Cardiac septum (tissue), 1 donor: ENCODE results near the gene HDAC10. TPM values are rescaled to one million over a fixed set of nuclear protein-coding genes. Genes with fewer than 3 reads are reported as not detected.

Source experiments
- DNase-seq: peaks from one replicate; pipeline ENCODE4 v3.0.0-alpha.2; 2020; ENCODE audit warnings: low spot score
- intact Hi-C: fragments of 100-400 bp; cut with DNase I; formaldehyde crosslinking; loops from one replicate; pipeline ENCODE4 v1.14.0; 2022
- total RNA-seq: library from RNA; stranded (reverse); fragmentation: NEBNext Ultra II Directional; extraction: Animal tissue kit (Norgen Biotek cat#: 25700); gene quantifications from one replicate; pipeline ENCODE4 v1.2.1, GENCODE V29; 2021
- donor health status: DM: no; HTN: no; CAD: no.

Gene HDAC10
- total RNA-seq, 1 donor from 2014 or later = 13.1 TPM

DNA sequence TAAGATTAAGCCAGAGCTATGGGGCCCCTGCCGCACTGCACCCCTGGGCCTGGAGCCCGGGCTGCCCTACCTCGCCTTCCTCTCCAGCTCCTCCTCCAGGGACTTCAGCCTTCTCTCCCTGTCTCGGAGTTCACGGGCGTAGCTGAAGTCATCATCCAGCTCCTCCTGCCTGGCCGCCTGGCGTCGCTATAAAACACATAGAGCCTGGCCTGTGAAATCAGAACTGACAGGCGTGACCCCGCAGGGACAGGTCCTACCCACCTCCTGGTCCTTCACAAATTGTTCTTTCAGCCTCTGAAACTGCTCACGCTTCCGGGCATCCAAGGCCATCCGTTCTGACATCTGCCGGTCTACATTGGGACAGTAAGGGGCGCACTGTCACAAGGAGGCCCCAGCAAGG is 27.0 kb downstream of the HDAC10 start:
- DNase-seq = no peak
- intact Hi-C loops = no loop called here

DNA sequence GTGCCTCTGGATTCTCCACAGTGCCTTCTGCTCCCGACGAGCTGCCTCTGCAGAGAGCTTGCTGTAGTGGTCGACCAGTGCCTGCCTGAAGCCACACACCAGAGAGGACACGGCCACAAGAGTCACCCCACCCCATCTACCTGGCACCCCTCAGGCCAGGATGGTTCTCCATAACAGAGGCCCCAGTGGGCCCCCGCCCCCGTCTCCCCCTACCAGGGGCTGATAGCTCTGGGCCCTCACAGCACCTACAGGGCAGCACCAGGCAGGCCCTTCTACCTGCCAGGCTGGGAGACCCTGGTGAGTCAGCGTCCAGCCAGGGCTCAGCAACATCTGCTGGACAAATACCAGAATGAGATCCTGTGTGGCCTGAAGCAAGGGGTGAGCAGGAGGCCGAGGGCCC is 28.6 kb downstream of the HDAC10 start:
- no peak for DNase-seq
- intact Hi-C loops = no loop called here

DNA sequence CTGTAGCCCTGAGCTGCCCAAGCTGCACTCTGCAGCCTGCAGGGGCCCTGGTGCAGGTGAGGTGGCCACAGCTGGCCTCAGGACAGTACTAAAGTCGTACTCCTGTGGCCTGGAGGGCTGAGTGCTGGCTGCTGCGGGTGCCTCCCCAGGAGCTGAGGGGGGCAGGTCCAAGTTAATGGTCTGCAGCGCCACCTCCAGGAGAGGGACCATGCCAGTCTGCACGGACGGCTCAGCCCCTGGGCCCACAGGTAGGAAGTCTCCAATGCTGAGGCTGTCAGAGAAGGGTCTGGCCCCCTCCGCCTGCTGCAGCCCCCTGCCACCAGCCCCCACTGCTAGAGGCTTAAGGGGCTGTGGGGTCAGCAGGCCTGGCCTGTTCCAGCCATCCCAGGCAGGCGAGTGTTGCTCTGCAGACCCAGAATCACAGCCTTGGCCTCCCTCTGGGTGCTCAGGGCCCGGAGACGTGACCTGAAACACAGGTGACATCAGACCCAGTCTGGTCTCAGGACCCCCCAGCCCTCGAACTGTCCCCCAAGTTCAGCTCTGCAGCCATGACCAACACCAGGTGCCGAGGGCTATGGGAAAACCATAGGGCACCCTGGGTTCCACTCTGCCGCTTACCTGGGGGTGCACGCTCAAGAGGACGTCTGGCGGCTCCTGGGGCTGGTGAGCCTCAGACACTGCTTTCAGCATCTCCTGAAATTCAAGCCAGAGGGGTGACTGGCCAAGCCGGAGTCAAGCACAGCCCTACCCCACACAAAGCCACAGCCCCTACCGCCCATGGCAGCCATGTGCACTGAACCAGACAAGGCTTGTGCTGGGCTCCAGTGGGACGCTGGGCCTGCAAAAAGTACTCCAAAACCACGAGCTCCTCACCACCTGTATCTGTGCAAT is 29.4 kb downstream of the HDAC10 start:
- intact Hi-C loops = no loop called here

DNA sequence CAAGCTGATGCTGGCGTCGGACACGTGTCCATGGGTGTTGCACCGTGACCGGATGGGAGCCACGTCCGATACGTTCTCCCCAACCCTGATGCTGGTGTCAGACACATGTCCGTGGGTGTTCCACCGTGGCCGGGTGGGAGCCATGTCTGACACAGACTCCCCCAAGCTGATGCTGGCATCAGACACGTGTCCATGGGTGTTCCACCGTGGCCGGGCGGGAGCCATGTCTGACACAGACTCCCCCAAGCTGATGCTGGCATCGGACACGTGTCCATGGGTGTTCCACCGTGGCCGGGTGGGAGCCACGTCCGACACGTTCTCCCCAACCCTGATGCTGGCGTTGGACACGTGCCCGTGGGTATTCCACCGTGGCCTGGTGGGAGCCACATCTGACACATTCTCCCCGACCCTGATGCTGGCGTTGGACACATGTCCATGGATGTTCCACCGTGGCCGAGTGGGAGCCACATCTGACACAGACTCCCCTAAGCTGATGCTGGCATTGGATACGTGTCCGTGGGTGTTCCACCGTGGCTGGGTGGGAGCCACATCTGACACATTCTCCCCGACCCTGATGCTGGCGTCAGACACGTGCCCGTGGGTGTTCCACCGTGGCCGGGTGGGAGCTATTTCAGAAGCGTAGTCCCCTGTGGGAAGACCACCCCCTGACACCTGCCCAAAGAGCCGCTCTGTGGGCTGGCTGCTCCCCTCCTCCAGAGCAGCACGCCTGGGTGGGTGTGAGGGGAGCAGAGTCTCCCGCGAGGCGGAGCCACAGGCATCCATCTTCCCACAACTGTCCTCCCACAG is 30.3 kb downstream of the HDAC10 start:
- intact Hi-C loops = no loop called here
- no peak for DNase-seq

More for the DNA sequence above, 29.4 kb downstream of the HDAC10 start:
- no peak for DNase-seq

DNA sequence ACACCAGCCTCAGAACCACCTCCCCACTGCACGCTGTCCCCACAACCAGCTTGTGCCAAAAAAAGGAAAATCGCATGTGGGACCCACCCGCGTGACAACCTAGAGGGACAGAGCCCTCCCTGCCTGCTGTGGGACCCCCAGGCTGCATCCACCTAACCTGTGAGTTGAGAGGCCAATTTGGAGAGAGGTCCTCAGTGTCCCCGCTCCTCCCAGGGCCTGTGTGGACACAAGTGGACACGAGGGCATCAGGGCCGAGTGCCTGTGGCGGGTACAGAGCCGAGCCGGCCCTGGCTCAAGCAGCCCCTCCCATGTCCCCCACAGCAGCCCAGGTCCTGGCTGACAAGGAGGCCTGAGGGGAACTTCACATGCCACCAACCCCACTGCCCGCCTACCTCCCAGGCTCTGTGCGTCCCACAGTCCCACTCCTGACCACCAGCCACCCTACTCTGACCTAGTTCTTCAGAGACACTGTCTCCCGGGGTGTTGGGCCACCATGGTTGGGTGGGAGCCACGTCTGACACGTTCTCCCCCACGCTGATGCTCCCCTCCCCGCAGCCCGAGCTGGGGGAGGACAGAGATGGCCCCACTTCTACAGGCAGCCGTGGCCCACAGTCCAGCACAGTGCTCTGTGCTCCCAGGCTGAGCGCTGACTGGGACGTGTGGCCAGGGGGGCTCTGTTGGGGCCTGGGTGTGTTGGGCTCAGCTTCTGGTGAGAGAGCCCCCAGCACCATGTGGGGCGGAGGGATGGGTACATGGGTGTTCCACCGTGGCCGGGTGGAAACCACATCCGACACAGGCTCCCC is 31.1 kb downstream of the HDAC10 start:
- no peak for DNase-seq
- intact Hi-C loops = no loop called here

DNA sequence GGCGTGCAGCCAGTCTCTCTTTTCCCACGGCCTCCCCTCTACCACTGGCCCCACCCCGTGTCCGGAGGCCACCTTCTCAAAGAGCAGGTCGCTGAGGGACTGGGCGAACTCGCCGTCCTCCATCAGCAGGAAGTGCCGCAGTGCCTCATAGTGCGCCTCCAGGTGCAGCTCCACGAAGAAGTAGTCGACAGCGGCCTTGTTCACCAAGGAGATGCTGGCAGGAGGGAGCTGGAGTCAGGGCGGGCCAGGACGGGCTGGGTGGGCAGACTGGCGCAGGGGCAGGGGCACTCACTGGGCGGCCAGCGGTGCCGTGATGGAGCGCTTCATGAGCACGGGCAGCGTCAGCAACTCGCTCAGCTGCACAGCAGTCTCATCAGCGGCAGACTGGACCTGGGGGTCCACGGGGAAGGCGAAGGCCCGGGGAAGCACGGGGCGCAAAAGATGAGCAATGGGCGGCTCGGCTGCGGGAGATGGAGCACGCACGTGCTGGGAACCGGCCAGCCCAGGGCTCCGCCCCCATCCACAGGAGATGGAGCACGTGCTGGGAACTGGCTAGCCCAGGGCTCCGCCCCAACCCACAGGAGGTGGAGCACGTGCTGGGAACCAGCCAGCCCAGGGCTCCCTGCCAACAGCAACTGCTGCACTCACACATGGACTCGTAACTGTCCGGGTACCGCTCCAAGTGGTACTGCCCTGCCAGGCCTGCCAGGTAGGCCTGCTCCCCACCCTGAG is 31.9 kb downstream of the HDAC10 start:
- peak; percentile 88 for DNase-seq
- intact Hi-C loops = no loop called here

DNA sequence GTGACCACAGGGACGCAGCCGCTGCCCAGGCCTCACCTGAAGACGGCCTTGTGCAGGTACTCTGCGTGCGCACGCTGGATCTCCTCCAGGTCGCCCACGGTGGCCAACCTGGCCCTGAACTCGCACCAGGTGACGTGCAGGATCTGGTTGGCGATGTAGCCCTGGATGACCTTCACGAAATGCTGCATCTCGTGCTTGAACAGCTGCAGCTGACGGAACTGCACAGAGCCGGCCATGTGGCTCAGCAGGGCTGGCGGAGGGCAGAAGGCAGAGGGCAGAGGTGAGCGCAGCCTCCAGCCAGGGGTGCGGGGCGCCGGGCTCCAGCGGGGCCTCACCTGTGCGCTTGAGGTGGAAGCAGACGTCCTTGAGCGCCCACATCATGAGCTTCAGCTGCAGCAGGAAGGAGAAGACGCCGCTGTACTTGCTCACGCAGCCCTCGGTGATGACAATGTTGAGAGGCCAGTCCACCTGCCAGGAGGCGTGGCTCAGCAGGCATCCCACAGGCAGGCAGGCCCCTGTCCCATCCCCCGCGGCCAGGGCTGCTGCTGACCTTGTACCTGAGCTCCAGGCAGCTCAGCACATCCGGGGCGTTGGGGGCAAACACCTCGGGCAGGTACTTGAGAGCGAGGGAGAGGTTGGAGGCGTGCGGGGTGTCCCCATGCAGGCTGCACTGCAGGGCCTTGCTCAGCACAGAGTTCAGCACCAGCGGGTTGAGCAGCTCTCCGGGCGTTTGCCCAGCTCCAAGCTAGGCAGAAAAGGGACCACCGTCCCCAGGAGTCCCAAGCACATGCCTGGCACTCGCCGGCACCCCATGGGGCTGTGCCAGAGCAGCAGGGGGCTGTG is 32.7 kb downstream of the HDAC10 start:
- no peak for DNase-seq
- intact Hi-C loops = no loop called here

DNA sequence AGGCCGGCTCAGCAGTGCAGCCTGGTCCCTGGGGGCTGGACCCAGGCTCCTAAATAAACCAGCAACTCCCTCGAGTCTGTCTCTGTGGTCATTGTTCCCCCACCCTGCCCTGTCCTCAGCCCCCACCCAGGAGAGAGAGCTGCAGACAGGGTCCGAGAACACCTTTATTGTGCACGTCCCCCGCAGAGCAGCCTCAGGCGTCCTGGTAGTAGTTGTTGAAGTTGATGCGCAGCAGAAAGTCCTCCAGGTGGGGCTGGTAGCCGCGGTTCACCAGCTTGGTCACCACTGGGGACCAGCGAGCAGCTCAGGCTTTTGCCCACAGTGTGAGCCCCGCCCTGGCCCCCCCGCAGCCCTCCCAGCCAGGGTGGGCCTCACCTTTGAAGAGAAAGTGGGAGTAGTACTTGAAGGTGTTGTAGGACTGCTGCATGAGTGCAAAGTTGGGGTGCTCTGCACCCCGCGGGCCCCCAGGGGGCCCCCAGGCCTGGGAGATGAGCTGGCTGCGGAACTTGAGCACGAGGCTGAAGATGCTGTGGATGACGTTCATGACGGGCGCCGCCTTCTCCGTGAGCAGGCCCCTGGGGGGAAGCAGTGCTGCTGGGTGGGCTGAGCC is 33.4 kb downstream of the HDAC10 start:
- intact Hi-C loops = no loop called here
- no peak for DNase-seq

DNA sequence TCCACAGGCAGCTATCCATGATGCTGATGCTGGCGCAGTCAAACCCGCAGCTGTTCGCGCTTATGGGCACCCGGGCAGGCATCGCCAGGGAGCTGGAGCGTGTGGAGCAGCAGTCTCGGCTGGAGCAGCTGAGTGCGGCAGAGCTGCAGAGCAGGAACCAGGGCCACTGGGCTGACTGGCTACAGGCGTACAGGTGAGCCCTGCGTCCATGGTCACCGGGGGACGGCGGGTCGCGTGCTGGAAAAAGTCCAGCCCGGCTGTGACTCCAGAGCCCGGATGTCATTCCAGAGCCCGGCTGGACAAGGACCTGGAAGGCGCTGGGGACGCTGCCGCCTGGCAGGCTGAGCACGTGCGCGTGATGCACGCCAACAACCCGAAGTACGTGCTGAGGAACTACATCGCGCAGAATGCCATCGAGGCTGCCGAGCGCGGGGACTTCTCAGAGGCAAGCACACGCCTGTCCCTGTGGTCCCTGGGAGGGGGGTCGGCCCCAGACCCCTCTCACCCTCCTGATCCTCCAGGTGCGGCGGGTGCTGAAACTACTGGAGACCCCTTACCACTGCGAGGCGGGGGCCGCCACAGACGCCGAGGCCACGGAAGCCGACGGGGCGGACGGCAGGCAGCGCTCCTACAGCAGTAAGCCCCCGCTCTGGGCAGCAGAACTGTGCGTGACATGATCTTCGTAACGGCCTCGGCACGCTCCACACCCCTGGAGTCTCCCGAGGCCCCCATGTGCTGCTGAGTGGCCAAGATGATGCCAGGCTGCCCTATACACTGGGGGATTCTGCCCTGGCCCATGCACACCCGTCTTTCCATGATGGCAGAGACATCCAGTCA is 34.2 kb downstream of the HDAC10 start:
- intact Hi-C loops = no loop called here

DNA sequence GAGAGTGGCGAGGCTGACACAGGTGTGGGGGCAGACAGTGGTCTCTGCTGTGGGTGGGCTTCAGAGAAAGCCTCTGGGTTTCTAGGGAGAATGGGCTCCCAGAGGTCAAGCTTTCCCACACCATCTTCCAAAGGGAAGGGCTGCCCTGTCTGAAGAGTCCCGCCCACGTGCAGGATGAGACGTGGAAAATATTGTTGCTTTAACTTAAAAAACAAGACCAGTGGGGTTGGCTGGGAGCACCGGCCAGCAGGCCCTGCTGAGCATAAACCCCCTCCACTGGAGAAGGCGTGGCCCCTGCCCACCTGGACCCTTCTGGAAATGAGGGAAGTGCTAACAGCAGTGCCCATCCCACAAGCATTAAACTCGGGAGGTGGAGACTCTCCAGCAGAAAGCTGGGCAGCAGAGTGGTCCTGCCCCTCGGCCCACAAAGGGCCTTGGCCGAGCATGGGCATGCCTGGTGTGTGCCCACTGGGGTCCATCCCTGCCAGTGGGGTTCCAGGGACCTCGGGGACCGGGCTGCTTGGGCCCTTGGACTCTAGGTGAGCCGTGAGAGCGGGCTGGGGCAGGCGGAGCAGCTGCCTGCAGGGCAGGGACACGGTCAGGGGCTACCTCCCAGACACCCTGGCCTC is 34.9 kb downstream of the HDAC10 start:
- intact Hi-C loops = no loop called here
- DNase-seq = no peak

More for the DNA sequence above, 34.2 kb downstream of the HDAC10 start:
- DNase-seq = no peak

DNA sequence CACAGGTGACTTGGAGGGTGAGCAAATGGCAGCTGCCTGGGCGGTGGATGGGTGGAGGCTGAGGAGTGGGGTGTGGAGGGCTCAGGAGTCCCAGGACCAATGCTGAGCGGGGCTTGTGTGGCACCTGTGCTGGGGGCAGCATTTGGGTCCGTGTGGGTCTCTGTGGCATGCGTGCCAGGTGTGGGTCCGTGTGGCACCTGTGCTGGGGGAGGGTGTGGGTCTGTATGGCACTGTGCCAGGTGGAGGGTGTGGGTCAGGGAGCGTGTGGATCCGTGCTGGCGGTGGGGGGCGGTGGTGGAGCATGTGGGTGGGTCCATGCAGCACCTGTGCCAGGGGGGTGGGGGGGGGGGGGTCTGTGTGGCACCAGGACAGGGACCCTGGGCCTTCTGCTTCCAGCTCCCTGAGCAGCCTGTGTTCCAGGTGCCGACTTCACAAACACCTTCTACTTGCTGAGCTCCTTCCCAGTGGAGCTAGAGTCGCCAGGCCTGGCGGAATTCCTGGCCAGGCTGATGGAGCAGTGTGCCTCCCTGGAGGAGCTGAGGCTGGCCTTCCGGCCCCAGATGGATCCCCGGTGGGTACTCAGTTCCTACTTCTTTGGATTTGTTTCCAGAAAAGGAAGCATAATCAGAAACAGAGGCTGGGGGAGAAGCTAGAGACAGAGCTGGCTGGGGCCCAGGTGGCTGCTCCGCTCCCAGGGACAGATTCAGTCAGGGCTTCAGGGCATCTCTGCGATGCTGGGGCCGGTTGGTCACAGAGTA is 35.6 kb downstream of the HDAC10 start:
- intact Hi-C loops = no loop called here
- no peak for DNase-seq

DNA sequence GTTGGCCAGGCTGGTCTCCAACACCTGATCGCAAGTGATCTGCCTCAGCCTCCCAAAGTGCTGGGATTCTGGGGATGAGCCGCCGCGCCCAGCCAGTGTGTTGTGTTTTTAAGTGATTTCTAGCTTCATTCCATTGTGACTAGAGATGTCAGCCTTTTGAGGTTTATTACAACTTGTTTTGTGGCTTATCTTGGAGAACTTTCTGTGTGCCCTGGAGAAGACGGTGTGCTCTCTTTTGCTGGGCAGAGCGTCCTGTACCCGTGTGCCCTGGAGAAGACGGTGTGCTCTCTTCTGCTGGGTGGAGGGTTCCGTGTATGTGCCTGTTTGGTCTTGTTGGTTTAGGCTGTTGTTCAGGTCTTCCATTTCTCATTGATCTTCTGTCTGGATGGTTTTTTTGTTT is 37.8 kb downstream of the HDAC10 start:
- intact Hi-C loops = no loop called here
- no peak for DNase-seq

DNA sequence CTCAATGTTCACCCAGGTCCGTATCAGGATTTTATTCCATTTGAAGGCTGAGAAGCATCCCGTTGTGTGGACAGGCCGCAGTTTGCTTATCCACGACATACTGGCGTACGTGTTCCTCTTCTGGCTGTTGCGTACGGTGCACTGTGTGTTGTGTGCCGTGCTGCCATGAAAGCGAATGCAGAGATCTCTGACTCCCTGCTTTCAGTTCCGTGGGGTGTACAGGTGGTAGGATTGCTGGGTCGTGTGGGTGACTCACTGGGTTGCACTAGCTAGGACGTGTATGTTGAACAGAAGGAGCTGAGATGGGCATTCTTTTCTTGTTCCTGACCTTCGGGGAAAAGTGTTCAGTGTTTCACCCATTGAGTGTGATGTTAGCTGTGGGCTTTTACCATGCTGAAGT is 39.9 kb downstream of the HDAC10 start:
- intact Hi-C loops = no loop called here
- no peak for DNase-seq

DNA sequence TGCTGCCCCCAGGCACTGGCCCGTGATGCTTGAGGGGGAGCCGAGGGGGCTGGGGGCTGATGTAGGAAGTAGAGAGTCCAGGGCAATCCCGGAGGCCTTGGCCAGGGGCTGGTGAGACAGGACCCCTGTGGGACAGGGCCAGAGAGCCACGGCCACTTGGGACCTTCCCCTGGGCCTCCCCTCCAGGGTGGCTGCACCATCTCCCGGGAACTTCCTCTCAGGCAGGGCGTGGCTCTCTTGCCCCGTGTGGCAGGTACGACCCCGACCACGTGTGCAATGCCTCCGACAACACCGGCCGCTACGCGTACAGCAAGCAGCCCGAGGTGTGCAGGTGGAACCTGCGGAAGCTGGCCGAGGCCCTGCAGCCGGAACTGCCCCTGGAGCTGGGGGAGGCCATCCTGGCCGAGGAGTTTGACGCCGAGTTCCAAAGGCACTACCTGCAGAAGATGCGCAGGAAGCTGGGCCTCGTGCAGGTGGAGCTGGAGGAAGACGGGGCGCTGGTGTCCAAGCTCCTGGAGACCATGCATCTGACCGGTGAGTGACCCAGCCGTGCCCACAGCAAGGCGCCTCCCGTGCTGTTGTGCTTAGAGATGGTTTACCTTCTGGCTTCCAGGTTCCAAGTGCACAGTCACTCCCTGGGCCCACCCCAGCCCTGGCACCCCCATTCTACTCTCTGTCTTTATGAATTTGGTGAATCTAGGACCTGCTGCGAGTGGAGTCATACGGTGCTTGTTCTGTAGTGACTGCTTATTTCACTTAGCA is 40.5 kb downstream of the HDAC10 start:
- intact Hi-C loops = no loop called here
- DNase-seq = no peak

DNA sequence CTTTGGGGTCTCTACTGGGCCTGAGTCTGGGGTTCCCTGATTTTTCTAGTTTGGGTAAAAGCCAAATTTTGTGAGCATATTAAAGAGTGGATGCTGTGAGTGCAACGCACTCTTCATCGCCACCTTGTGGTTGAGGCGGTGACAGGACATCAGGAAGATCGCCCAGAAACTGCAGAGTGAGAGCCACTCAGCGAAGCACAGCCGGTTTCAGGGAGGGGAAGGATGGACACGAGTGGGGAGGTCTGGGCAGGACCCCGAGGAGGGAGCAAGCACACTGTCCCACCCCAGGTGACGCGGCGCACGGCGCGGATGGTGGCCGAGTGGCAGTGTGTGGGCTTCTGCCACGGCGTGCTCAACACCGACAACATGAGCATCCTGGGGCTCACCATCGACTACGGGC is 41.2 kb downstream of the HDAC10 start:
- intact Hi-C loops = loop anchor here (10.0 kb wide), 2 partner anchors 245 to 275 kb away; partner anchors contain the start of gene PIM3

More for the DNA sequence above, 41.2 kb downstream of the HDAC10 start:
- DNase-seq = no peak
